Natural killer cell (primary cell): ENCODE results near the gene GPR4. TPM values are rescaled to one million over a fixed set of nuclear protein-coding genes. Genes with fewer than 3 reads are reported as not detected.
A peak's percentile ranks its signal among the peaks of the same experiment; 100 is the strongest.

Experiments used
- ATAC-seq, 3 donors: fragments of 150-1000 bp in 2 of 3; fragments of 200-7000 bp in 1 of 3; cut with Tn5 transposase; 1 replicate in 1 of 3; 2 replicates in 2 of 3; pipeline ENCODE4 v1.10.0; 2021; ENCODE audit warnings: mild to moderate bottlenecking in 2 of 3, moderate library complexity in 2 of 3
- DNase-seq, 2 donors: peaks; one replicate each; pipeline versions ENCODE4 v3.0.0 to v3.0.0-alpha.2; 2013 to 2021; ENCODE audit warnings: mixed read lengths in 1 of 2
- H3K27ac ChIP-seq: one replicate; pipeline ENCODE4 v1.5.1; 2013; ENCODE audit warnings: mild to moderate bottlenecking, low read length
- H3K27me3 ChIP-seq: one replicate; pipeline ENCODE4 v1.6.1; 2013; ENCODE audit warnings: low read length; ENCODE audit not compliant: control insufficient read depth, insufficient read depth
- H3K36me3 ChIP-seq: one replicate; pipeline ENCODE4 v1.6.1; 2013; ENCODE audit warnings: low read length; ENCODE audit not compliant: control insufficient read depth, insufficient read depth
- H3K4me1 ChIP-seq: one replicate; pipeline ENCODE4 v1.6.1; 2013; ENCODE audit warnings: low read length; ENCODE audit not compliant: control insufficient read depth, insufficient read depth
- H3K4me3 ChIP-seq: one replicate; pipeline ENCODE4 v1.5.1; 2013; ENCODE audit warnings: low read length
- H3K9me3 ChIP-seq: one replicate; pipeline ENCODE4 v1.6.1; 2013; ENCODE audit warnings: low read length; ENCODE audit not compliant: control insufficient read depth, insufficient read depth
- H3K27ac Mint-ChIP-seq, 2 donors: one replicate each; pipeline ENCODE4 v1.8.0; 2022; ENCODE audit warnings: mild to moderate bottlenecking in 2 of 2, mixed read lengths in 2 of 2, moderate library complexity in 1 of 2
- H3K27me3 Mint-ChIP-seq, 2 donors: one replicate each; pipeline ENCODE4 v1.8.0; 2022; ENCODE audit warnings: low read depth in 2 of 2, mixed read lengths in 2 of 2
- H3K36me3 Mint-ChIP-seq: one replicate; pipeline ENCODE4 v1.8.0; 2022; ENCODE audit warnings: mixed read lengths
- H3K4me1 Mint-ChIP-seq, 2 donors: one replicate each; pipeline ENCODE4 v1.8.0; 2022; ENCODE audit warnings: mixed read lengths in 2 of 2
- H3K4me3 Mint-ChIP-seq: one replicate; pipeline ENCODE4 v1.8.0; 2022; ENCODE audit warnings: mild to moderate bottlenecking, moderate library complexity, mixed read lengths
- H3K9me3 Mint-ChIP-seq, 2 donors: one replicate each; pipeline ENCODE4 v1.8.0; 2022; ENCODE audit warnings: mixed read lengths in 2 of 2
- CTCF ChIP-seq: fragments of 200-600 bp; IDR thresholded peaks from one replicate; pipeline ENCODE4 v1.8.0; 2022; ENCODE audit warnings: antibody characterized with exemption
- WGBS: methylation state at CpG from one replicate; pipeline ENCODE4 v1.1.7; 2013; ENCODE audit warnings: missing lambda C conversion rate; ENCODE audit not compliant: insufficient coverage; 5-methylcytosine and 5-hydroxymethylcytosine counted together
- intact Hi-C: fragments of 100-400 bp; cut with micrococcal nuclease; formaldehyde crosslinking; loops from one replicate; pipeline ENCODE4 v1.14.2; 2022
- total RNA-seq, 4 donors: library from RNA; stranded (reverse); fragments of 120-200 nt in 1 of 4; gene quantifications; one replicate each; pipeline versions ENCODE4 v1.2.3 to v1.2.4, GENCODE V29; 2013 to 2022

The GPR4 gene
- total RNA-seq, 3 donors from 2014 or later (not counting 1 experiment from before 2014, with no cell fraction given): 0.12 to 0.13 TPM; not detected in 1

- H3K36me3 Mint-ChIP-seq: no peaks in the 10 kb centered on the region
- no peaks in the 10 kb centered on the region for H3K4me1 ChIP-seq
- intact Hi-C loops: no loop called here
- H3K36me3 ChIP-seq: no peaks in the 10 kb centered on the region
- ATAC-seq (no peak), DNase-seq (no peak)
- no peaks in the 10 kb centered on the region for H3K9me3 ChIP-seq
- H3K4me3 Mint-ChIP-seq: no peak overlapping the region
- no peaks in the 10 kb centered on the region for H3K27me3 ChIP-seq
- H3K4me3 ChIP-seq: no peak overlapping the region
- H3K9me3 Mint-ChIP-seq: no peaks in the 10 kb centered on the region
- no peaks in the 10 kb centered on the region for H3K27me3 Mint-ChIP-seq
- 69% methylated on average over 2 of the region's 3 CpGs for WGBS
- H3K27ac ChIP-seq: no peak overlapping the region
- peaks cover 0 to 15% of the 10 kb centered on the region in 2 donors for H3K4me1 Mint-ChIP-seq
- peak overlapping the region in 1 of 2 donors; percentile 6 for H3K27ac Mint-ChIP-seq
- TF ChIP-seq CTCF: no peak
Measured at GRCh38 chr19:45576682-45577081, 25.3 kb downstream of the GPR4 start.

GRCh38 chr19:45575216-45575615 is 26.8 kb downstream of the GPR4 start:
- no peak for TF ChIP-seq CTCF
- Histone ChIP-seq H3K27ac (no peak overlapping the region), H3K27me3 (no peaks in the 10 kb centered on the region), H3K4me1 (no peaks in the 10 kb centered on the region), H3K36me3 (no peaks in the 10 kb centered on the region), H3K4me3 (no peak overlapping the region), H3K9me3 (no peaks in the 10 kb centered on the region)
- DNase-seq: no peak
- Mint-ChIP-seq H3K36me3 (no peaks in the 10 kb centered on the region), H3K4me3 (no peak overlapping the region), H3K9me3 (no peaks in the 10 kb centered on the region), H3K27me3 (no peaks in the 10 kb centered on the region), H3K4me1 (peaks cover under 1 to 9% of the 10 kb centered on the region in 2 donors), H3K27ac (no peak overlapping the region)
- intact Hi-C loops: no loop called here
- no peak for ATAC-seq
- 90% methylated on average over 4 of the region's 5 CpGs for WGBS

- H3K36me3 ChIP-seq: no peaks in the 10 kb centered on the region
- peaks cover 7 to 14% of the 10 kb centered on the region in 2 donors for H3K4me1 Mint-ChIP-seq
- no peak for DNase-seq
- no peak for TF ChIP-seq CTCF
- H3K27ac Mint-ChIP-seq: no peak overlapping the region
- intact Hi-C loops: no loop called here
- no peaks in the 10 kb centered on the region for H3K27me3 ChIP-seq
- H3K4me3 Mint-ChIP-seq: no peak overlapping the region
- no peaks in the 10 kb centered on the region for H3K9me3 ChIP-seq
- no peaks in the 10 kb centered on the region for H3K4me1 ChIP-seq
- H3K36me3 Mint-ChIP-seq: no peaks in the 10 kb centered on the region
- no peak overlapping the region for H3K4me3 ChIP-seq
- no peaks in the 10 kb centered on the region for H3K9me3 Mint-ChIP-seq
- H3K27ac ChIP-seq: no peak overlapping the region
- 84% methylated on average over 4 of the region's 4 CpGs for WGBS
- no peaks in the 10 kb centered on the region for H3K27me3 Mint-ChIP-seq
- no peak for ATAC-seq
Measured at GRCh38 chr19:45574526-45574925, 27.5 kb downstream of the GPR4 start.

GRCh38 chr19:45571457-45572220 is 30.4 kb downstream of the GPR4 start:
- no peaks in the 10 kb centered on the region for H3K4me1 ChIP-seq
- no peaks in the 10 kb centered on the region for H3K36me3 Mint-ChIP-seq
- intact Hi-C loops: no loop called here
- H3K27me3 ChIP-seq: no peaks in the 10 kb centered on the region
- no peak overlapping the region for H3K27ac ChIP-seq
- H3K4me1 Mint-ChIP-seq: peaks cover 8 to 10% of the 10 kb centered on the region in 2 donors
- H3K4me3 Mint-ChIP-seq: no peak overlapping the region
- no peaks in the 10 kb centered on the region for H3K9me3 Mint-ChIP-seq
- ATAC-seq (no peak), DNase-seq (no peak)
- H3K27ac Mint-ChIP-seq: no peak overlapping the region
- H3K4me3 ChIP-seq: no peak overlapping the region
- no peaks in the 10 kb centered on the region for H3K27me3 Mint-ChIP-seq
- no peaks in the 10 kb centered on the region for H3K9me3 ChIP-seq
- no peak for TF ChIP-seq CTCF
- 95% methylated on average over 5 of the region's 8 CpGs for WGBS
- no peaks in the 10 kb centered on the region for H3K36me3 ChIP-seq
